ENCODE data around the gene TMEM229B.

GRCh38 chr14:67425608-67426007, 62.9 kb downstream of the TMEM229B start:
- TF ChIP-seq CTCF (IDR thresholded peaks at IDR 0.05; ENCODE audit: poor library complexity) (no peak), EZH2 (IDR thresholded peaks at IDR 0.05; ENCODE audit: borderline replicate concordance) (no peak)
